Activated B cell treated with CpG ODN at 0.5 μM for 24 hours (primary cell): ENCODE measurements around the gene RDM1. TPM values are rescaled to one million over a fixed set of nuclear protein-coding genes. Genes with fewer than 3 reads are reported as not detected.
A peak's percentile ranks its signal among the peaks of the same experiment; 100 is the strongest.

ENCODE experiments used
- ATAC-seq: fragments of 200-7000 bp; cut with Tn5 transposase; one replicate; pipeline ENCODE4 v1.10.0; 2021; ENCODE audit warnings: low read depth, mild to moderate bottlenecking, moderate library complexity
- CTCF ChIA-PET: fragments of 350-600 bp; sonication (Branson Sonifier 250); formaldehyde crosslinking; loops from one replicate; lab custom pipeline; 2021; ENCODE audit warnings: antibody characterized with exemption; lab: Charles Lee
- POLR2A ChIA-PET: fragments of 350-600 bp; sonication (Branson Sonifier 250); formaldehyde crosslinking; loops from one replicate; lab custom pipeline; 2021; ENCODE audit warnings: antibody characterized with exemption; lab: Charles Lee
- DNase-seq: peaks from one replicate; pipeline ENCODE4 v3.0.0; 2022
- H3K27ac Mint-ChIP-seq: one replicate; pipeline ENCODE4 v1.8.0; 2020; ENCODE audit warnings: mixed read lengths
- H3K27me3 Mint-ChIP-seq: one replicate; pipeline ENCODE4 v1.8.0; 2021; ENCODE audit warnings: mixed read lengths
- H3K36me3 Mint-ChIP-seq: one replicate; pipeline ENCODE4 v1.8.0; 2021; ENCODE audit warnings: low read depth, mixed read lengths
- H3K4me1 Mint-ChIP-seq: one replicate; pipeline ENCODE4 v1.8.0; 2021; ENCODE audit warnings: mixed read lengths
- H3K4me3 Mint-ChIP-seq: one replicate; pipeline ENCODE4 v1.8.0; 2020; ENCODE audit warnings: mild to moderate bottlenecking, mixed read lengths
- H3K9me3 Mint-ChIP-seq: one replicate; pipeline ENCODE4 v1.8.0; 2020; ENCODE audit warnings: mixed read lengths
- CTCF ChIP-seq: fragments of 200-600 bp; IDR thresholded peaks from one replicate; pipeline ENCODE4 v1.8.0; 2022; ENCODE audit warnings: antibody characterized with exemption, mild to moderate bottlenecking
- intact Hi-C: fragments of 100-400 bp; cut with micrococcal nuclease; formaldehyde crosslinking; loops from one replicate; pipeline ENCODE4 v1.15.1; 2024
- total RNA-seq: library from RNA; stranded (reverse); gene quantifications from 2 replicates; pipeline ENCODE4 v1.2.3, GENCODE V29; 2022

The RDM1 gene
- total RNA-seq, 1 donor from 2014 or later: not detected

- H3K4me1 Mint-ChIP-seq: peaks cover 34% of the 10 kb centered on the region
- intact Hi-C loops: no loop called here
Measured at GRCh38 chr17:35877345-35878029, 53.1 kb downstream of the RDM1 start.

DNA sequence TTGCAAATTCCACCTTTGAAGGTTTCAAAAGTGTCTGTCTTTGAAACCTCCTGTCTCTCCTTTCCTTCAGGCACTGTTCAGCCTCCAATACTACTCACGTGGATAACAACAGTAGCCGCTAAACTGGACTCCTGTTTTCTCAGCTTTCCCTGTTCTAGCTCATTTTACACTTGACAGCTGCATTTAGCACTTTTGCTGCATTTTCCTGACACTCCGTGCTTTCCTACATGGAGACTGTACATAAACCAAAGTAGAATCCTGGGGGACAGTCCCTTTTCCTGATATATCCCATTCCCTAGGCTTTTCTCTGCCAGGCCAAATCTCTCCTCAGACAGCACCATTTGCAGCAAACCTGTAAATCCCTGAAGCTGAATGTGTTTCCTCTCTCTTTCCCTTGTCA, 54.0 kb downstream of the RDM1 start:
- H3K27ac Mint-ChIP-seq: no peak overlapping the region
- DNase-seq: no peak
- CTCF ChIA-PET: no interaction called here
- no peak overlapping the region for H3K4me3 Mint-ChIP-seq
- no peaks in the 10 kb centered on the region for H3K36me3 Mint-ChIP-seq
- intact Hi-C loops: no loop called here
- peaks cover 36% of the 10 kb centered on the region for H3K4me1 Mint-ChIP-seq
- ATAC-seq: no peak
- H3K9me3 Mint-ChIP-seq: no peaks in the 10 kb centered on the region
- POLR2A ChIA-PET: no interaction called here
- H3K27me3 Mint-ChIP-seq: no peaks in the 10 kb centered on the region
- no peak for TF ChIP-seq CTCF

More at GRCh38 chr17:35877345-35878029, 53.1 kb downstream of the RDM1 start:
- POLR2A ChIA-PET: no interaction called here
- ATAC-seq (no peak), DNase-seq (no peak)
- Mint-ChIP-seq H3K9me3 (no peaks in the 10 kb centered on the region), H3K27ac (no peak overlapping the region), H3K27me3 (no peaks in the 10 kb centered on the region), H3K36me3 (no peaks in the 10 kb centered on the region), H3K4me3 (no peak overlapping the region)
- no peak for TF ChIP-seq CTCF
- CTCF ChIA-PET: no interaction called here

- no peak overlapping the region for H3K4me3 Mint-ChIP-seq
- peaks cover 37% of the 10 kb centered on the region for H3K4me1 Mint-ChIP-seq
- ATAC-seq (no peak), DNase-seq (no peak)
- no peaks in the 10 kb centered on the region for H3K9me3 Mint-ChIP-seq
- no peak for TF ChIP-seq CTCF
- H3K27ac Mint-ChIP-seq: peak overlapping the region; percentile 8
- H3K27me3 Mint-ChIP-seq: no peaks in the 10 kb centered on the region
- CTCF ChIA-PET: no interaction called here
- POLR2A ChIA-PET: no interaction called here
- intact Hi-C loops: no loop called here
- H3K36me3 Mint-ChIP-seq: no peaks in the 10 kb centered on the region
Measured at GRCh38 chr17:35875800-35876139, 54.8 kb downstream of the RDM1 start.

GRCh38 chr17:35875072-35875799, 55.3 kb downstream of the RDM1 start:
- CTCF ChIA-PET: no interaction called here
- H3K4me1 Mint-ChIP-seq: peaks cover 32% of the 10 kb centered on the region
- no peaks in the 10 kb centered on the region for H3K27me3 Mint-ChIP-seq
- DNase-seq (no peak), ATAC-seq (no peak)
- no peak overlapping the region for H3K4me3 Mint-ChIP-seq
- POLR2A ChIA-PET: no interaction called here
- intact Hi-C loops: no loop called here
- no peak for TF ChIP-seq CTCF
- no peaks in the 10 kb centered on the region for H3K9me3 Mint-ChIP-seq
- no peaks in the 10 kb centered on the region for H3K36me3 Mint-ChIP-seq
- H3K27ac Mint-ChIP-seq: peak overlapping the region; percentile 8

DNA sequence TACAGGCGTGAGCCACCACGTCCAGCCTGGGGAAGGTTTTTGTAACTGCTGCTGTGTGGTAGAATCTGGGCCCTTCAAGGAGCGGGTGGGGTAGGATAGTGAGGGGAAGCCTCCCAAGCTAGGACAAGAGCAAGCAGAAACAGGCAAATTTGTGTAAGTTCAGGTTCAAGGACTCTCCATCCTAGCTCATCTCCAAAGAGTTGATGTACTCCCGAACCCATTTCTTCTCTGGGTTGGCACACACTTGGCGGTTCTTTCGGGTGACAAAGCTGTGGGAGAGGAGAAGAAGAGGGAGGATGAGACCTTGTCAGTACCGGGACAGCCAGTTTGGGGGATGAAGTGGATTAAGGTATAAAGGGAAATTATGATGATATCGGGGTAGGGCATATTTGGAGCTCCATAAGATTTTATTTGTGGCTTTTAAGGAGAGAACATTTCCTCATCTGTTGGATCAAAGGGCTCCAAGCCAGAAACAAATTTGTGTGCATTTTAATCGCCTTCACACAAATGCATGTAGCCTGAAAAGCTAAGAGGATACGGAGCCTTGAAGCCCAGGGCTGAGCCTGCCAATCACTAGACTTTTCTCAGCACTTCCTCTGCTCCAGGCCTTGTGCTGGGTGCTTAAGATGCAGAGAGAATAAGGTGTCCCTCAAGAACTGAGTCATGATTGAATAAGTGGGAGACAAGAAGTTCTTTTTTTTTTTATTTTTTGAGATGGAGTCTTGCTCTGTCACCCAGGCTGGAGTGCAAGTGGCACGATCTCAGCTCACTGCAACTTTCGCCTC, 58.2 kb downstream of the RDM1 start:
- no peak overlapping the region for H3K27ac Mint-ChIP-seq
- POLR2A ChIA-PET: interaction anchor here (0.7 kb wide), 1 partner anchor 23 kb away, joined by 4 read pairs; no protein-coding TSS in a partner anchor
- no peak overlapping the region for H3K4me3 Mint-ChIP-seq
- no peaks in the 10 kb centered on the region for H3K36me3 Mint-ChIP-seq
- DNase-seq (no peak), ATAC-seq (no peak)
- no peaks in the 10 kb centered on the region for H3K9me3 Mint-ChIP-seq
- TF ChIP-seq CTCF: no peak
- peaks cover 16% of the 10 kb centered on the region for H3K4me1 Mint-ChIP-seq
- intact Hi-C loops: no loop called here
- no peaks in the 10 kb centered on the region for H3K27me3 Mint-ChIP-seq
- CTCF ChIA-PET: no interaction called here
